Measurements from ENCODE around the gene PDE6B.

PDE6B gene

GRCh38 chr4:600850-601515 lies 24.4 kb upstream of the PDE6B start:
- no peak for DNase-seq

- no peak for DNase-seq
Observed at GRCh38 chr4:601612-602558, 23.5 kb upstream of the PDE6B start.

- DNase-seq, result peak; percentile 49 to 92 (median 64)
Observed at GRCh38 chr4:602559-602942, 22.8 kb upstream of the PDE6B start.

DNA sequence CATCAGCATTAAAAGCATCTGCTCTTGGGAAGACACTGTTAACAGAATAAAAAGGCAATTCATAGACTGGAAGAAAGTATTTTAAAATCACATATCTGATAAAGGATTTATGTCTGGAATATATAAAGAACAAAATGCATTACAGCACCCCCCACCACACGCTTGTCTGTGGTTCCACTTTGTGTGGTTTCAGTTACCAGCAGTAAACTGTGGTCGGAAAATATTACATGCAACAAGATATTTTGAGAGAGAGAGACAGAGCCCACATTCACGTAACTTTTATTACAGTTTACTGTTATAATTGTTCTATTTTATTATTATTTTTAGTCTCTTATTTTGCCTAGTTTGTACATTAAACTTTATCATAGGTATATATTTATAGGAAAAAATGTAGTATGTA lies 21.2 kb upstream of the PDE6B start:
- no peak for DNase-seq

DNA sequence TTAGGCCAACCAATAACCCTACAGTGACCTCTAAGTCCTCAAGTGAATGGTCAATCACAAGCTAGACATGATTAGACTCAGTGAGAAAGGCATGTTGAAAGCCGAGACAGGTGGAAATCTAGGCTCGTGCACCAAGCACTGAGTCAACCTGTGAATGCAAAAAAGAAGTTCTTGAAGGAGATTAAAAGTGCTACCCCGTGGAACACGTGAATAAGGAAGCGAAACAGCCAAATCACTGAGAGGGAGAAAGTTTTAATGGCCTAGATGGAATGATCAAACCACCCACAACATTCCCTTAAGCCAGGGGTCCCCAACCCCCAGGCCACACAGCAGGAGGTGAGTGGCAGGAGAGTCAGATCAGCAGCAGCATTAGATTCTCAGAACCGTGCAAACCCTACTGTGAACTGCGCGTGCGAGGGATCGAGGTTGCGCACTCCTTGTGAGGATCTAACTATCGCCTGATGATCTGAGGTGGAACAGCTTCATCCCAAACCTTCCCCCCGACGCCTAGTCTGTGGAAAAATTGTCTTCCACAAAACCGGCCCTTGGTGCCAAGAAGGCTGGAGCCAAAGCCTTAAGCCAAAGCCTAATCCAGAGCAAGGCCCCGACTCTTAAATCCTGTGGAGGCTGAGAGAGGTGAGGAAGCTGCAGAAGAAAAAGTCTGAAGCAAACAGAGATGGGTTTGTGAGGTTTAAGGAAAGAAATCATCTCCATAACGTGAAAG lies 19.5 kb upstream of the PDE6B start:
- DNase-seq, result no peak

DNA sequence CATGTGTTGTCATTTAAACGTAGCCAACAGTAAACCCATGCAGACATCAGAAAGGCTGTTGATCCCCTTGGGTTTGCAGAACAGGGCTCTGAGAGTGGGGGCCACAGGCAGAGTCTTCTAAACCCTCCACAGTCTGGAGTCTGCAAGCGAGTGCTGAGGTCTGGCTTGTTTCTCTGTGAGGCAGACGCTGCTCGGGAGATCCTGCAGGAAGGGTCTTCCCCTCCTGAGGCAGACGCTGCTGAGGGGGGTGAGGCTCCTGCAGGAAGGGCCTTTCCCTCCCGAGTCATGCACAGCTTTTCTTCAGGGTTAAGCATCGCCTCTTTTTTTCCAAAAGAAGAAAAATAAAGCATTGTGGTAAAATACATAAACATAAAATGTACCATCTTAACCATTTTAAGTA lies 17.1 kb upstream of the PDE6B start:
- DNase-seq, result no peak

GRCh38 chr4:609400-610050 lies 15.8 kb upstream of the PDE6B start:
- no peak for DNase-seq

DNA sequence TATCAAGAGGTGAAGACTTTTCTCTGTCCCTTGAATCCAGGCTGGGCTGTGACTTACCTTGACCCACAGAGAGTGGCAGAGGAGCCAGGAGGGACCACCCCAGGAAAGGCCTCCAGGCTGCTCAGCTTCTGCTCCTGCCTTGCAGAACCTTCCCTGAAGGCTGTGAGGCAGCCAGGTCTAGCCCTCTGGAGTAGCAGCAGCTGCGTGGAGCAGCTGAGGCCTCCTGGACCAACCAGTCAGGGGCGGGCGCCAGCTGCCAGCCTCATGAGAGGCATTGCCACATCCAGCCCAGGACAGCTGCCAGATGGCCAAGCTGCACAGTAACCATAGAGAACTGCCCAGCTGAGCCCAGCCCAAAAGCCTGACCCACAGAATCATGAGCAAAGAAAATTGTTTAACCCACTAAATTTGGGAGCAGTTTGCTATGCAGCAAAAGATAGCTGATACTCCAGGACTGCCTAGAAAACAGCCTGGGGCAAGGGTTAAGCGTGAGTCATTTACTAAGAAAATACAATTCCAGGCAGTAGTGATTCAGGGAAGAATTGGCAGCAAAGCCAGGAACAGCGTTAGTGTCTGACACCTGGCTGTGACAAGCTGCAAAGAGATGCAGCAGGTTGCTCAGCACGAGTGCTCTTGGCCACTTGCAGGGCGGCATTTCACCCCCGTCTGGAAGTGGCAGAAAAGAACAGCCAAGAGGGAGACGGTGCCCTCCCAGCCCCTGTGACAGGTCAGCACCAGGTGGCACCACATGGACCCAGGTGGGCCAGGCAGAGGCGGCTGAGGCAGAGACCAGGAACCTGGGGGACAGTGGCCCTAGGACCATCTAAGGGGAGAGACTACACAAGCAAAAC lies 14.7 kb upstream of the PDE6B start:
- peak in 1 of 3 experiments; percentile 35 for DNase-seq

- DNase-seq, result no peak
Observed at GRCh38 chr4:612052-612748, 13.2 kb upstream of the PDE6B start.

DNA sequence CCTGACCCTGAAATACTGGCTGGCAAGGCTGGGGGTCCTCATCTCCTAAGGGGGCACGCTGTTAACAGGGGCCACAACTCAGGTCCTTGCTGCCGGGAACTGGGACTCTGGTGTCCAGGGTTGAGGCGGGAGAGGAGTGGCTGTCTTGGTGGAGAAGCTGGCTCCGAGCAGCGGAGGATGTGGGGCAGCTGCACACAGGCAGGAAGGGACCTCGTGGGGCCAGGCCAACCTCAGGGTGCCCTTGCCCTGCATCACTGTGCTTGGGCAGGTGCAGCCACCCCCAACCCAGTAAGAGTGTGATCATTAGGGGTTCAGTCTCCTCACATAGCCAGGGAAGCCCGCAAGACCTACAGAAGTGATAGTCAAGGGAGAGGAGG lies 12.6 kb upstream of the PDE6B start:
- DNase-seq, result no peak

DNA sequence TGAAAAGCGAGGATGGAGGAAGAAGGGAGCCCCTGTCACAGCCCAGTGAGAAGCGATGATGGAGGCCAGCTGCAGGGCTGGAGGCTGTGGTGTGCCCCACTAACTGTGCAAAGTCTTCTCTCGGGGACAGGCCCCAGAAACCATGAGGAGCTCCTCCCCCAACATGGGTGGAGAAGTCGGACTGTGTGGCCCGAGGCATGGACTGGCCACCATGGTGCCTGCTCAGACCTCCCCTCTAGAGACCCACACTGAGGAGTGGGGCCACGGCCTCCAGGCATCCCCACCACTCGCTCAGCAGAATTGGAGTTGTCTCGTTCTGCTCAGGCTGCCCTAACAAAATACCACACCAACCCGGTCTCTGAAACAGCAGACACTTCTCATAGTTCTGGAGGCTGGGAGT lies 12.2 kb upstream of the PDE6B start:
- DNase-seq, result no peak

- DNase-seq, result no peak
Observed at GRCh38 chr4:616091-616490, 9.3 kb upstream of the PDE6B start.

DNA sequence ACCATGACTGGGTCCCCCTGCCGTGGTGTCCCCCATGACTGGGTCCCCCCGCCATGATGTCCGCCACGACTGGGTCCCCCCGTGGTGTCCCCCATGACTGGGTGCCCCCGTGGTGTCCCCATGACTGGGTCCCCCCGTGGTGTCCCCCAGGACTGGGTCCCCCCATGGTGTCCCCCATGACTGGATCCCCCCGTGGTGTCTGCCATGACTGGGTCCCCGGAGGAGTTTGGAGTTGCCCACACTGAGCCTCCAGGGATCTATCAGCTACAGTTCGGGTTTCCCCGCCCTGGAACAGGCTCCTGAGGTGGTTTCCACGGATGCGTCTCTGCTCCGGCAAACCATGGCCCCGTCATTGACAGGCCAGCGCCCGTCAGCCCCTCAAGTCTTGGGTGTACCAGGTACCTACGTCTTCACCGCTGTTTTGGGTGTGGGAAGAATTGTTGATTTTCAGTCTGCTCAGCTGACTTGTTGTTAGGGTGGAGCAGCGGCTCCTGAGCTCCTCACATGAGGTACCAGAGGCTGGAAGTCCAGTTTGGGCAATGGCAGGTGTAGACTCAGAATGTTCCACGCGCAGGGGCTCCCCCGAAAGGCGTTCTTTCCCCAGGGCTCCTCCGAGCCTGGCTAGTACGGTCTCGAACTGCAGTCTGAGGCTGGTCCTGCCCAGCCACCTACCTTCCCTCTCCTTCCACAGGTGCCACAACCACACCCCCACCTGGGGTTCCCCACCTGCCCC lies 8.3 kb upstream of the PDE6B start:
- no peak for DNase-seq

- DNase-seq, result no peak
Observed at GRCh38 chr4:617644-618641, 7.4 kb upstream of the PDE6B start.

GRCh38 chr4:620201-620600 lies 5.2 kb upstream of the PDE6B start:
- no peak for DNase-seq

DNA sequence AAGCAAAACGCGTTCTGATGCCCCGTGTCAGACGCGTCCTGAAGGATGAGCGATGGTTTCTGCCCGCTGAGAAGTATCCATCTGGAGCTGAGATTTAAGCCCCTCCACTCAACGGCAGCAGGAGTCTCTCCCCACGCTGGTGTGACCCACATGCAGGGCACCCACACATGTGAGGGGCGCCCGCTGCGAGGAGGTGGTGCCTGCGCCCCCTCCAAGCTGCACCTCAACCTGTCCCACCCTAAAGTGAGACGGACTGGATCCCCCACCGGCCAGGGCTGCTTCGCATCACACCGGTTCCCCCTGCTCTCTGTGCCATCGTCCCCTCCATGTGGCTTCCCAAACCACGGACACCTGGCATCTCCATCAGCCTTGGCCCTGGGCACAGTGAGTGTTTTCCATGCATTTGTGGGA lies 4.5 kb upstream of the PDE6B start:
- DNase-seq, result no peak

DNA sequence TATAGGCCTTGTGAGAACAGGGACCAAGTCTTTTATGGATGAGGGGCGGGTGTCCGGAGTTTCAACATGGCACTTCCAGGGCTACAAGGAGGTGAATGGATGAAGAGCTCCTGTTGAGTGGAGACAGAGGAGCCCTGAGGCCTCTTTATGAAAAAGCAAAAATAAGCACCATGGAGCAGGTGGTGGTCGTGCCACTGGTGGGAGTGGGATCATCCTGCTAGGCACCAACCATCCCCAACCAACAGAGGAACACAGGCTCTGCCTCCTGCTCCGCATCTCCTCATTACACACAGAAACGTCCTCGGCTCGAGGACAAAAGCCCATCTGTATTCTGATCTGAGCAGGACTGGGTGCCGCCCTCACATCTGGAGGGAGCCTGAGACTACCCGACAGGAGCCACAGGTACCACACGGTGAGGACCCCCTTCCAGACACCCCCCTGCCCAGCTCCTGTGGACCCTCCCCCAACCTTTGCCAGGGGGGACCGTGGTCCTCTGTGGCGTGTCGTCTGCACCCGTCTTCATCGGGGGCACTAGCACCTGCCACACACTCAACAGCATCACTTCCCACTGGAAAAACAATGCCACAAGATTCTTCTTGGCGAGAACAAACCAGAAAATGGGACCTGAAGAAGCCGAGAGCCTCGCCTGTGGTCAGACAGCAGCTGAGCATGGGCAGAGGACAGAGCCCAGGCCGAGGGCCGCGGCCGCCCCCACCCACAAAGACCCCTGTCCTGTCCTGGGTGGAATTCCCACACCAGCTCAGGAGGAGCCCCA lies 3.9 kb upstream of the PDE6B start:
- no peak for DNase-seq
